ENCODE data around the gene ZNF76. TPM values are rescaled to one million over a fixed set of nuclear protein-coding genes. Genes with fewer than 3 reads are reported as not detected.

ZNF76 gene
- total and polyA plus RNA-seq, 8 donors = 15.1 to 92.0 (median 25.3) TPM

DNA sequence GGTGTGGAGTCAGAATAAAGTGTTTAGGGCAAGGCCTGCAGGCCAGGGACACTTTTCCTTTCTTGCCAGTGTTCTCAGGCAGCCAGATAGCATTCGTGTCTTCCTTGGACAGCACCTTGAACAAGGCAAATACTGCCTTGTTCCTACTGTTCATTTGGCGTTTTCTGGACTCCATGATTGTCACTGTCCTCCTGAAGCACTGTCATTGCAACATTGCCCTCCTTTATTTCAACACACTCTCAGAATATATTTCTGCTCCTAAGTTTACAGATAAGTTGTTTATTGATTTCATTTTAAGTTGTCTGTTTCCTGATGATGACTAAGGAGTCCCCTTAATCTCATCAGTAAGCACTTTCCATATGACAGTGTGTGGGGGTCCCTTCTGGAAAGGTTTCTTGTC lies 22.9 kb downstream of the ZNF76 start:
- H3K36me3 ChIP-seq = peaks cover 25 to 67% (median 66%) of the 10 kb centered on the region in 4 donors
- DNase-seq = no peak
- intact Hi-C loops (cut with DNase I; ENCODE audit: low total_unique reads) = no loop called here
- no peak for TF ChIP-seq POLR2A (IDR thresholded peaks at IDR 0.05)
- no peak for TF ChIP-seq POLR2AphosphoS5 (IDR thresholded peaks at IDR 0.05)
- TF ChIP-seq, protein P1, sequence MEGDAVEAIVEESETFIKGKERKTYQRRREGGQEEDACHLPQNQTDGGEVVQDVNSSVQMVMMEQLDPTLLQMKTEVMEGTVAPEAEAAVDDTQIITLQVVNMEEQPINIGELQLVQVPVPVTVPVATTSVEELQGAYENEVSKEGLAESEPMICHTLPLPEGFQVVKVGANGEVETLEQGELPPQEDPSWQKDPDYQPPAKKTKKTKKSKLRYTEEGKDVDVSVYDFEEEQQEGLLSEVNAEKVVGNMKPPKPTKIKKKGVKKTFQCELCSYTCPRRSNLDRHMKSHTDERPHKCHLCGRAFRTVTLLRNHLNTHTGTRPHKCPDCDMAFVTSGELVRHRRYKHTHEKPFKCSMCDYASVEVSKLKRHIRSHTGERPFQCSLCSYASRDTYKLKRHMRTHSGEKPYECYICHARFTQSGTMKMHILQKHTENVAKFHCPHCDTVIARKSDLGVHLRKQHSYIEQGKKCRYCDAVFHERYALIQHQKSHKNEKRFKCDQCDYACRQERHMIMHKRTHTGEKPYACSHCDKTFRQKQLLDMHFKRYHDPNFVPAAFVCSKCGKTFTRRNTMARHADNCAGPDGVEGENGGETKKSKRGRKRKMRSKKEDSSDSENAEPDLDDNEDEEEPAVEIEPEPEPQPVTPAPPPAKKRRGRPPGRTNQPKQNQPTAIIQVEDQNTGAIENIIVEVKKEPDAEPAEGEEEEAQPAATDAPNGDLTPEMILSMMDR (IDR thresholded peaks at IDR 0.05) = no peak
- TF ChIP-seq EP300 (IDR thresholded peaks at IDR 0.05) = no peak
- H3K27me3 ChIP-seq = no peaks in the 10 kb centered on the region
- no peaks in the 10 kb centered on the region for H3K9me3 ChIP-seq
- WGBS, 5 donors = 87 to 96% (median 93%) methylated on average over 2 of the region's 2 CpGs
- H3K4me3 ChIP-seq = no peak overlapping the region
- H3K4me1 ChIP-seq = peaks cover 0 to 7% (median 0%) of the 10 kb centered on the region in 4 donors
- H3K27ac ChIP-seq = no peak overlapping the region

DNA sequence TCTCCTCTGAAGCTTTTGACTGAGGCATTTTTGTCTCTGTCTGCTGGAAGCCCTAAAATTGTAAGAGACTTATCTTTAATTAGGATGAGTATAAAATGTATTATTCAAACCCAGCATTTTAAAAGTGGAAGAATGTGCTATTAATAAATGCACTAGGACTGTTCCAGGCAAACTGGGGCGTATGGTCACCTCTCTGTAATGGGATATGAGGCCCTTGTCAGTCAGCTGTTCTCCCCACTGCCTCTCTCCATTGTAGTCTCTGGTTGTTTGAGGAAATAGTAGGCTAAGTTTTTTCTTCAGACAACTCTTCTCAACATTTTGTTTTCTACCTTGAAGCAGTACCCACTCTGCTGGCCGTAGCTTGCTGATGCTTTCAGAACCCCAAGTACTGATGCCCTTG lies 23.8 kb downstream of the ZNF76 start:
- 67 to 94% (median 88%) methylated on average over 2 of the region's 2 CpGs for WGBS, 5 donors
- Histone ChIP-seq H3K27ac (no peak overlapping the region), H3K9me3 (no peaks in the 10 kb centered on the region), H3K4me3 (no peak overlapping the region), H3K27me3 (no peaks in the 10 kb centered on the region), H3K36me3 (peaks cover 34 to 75% (median 75%) of the 10 kb centered on the region in 4 donors), H3K4me1 (peaks cover 0 to 7% (median 0%) of the 10 kb centered on the region in 4 donors)
- intact Hi-C loops (cut with DNase I; ENCODE audit: low total_unique reads) = no loop called here
- DNase-seq = no peak
- TF ChIP-seq, protein P1 (IDR thresholded peaks at IDR 0.05) = no peak
- TF ChIP-seq POLR2A (IDR thresholded peaks at IDR 0.05) (no peak), EP300 (IDR thresholded peaks at IDR 0.05) (no peak), POLR2AphosphoS5 (IDR thresholded peaks at IDR 0.05) (no peak)

DNA sequence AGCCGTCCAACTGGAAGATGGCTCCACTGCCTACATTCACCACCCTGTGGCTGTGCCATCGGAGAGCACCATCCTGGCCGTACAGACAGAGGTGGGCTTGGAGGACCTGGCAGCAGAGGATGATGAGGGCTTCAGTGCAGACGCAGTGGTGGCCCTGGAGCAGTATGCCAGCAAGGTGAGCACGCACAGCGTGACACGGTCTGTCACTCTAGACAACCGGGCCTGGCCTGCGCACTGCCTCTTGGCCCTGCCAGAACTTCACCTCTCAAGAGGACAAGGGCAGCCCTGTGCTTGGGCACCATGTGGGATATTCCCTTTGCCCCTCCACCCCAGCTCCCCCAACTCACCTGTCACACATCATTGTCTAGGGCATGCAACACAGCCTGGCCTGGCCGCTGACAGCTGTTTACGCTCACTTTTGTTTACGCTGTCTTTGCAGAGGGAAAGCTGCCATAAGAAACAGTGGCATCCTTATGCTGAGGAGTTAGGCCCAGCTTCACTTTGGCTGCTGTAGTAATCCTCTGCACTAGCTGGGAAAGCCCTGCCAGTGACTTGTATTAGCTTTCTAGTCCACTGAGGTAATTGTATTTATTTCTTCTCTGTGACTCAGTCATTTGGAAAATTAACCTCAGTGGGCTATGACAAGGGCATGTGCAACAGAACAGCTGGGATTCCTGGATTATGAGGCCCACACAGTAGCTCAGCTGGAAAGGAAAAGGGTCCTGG lies 28.3 kb downstream of the ZNF76 start:
- no peak for TF ChIP-seq EP300 (IDR thresholded peaks at IDR 0.05)
- TF ChIP-seq POLR2AphosphoS5 (IDR thresholded peaks at IDR 0.05) = peak in 1 of 3 donors; percentile 36
- Histone ChIP-seq H3K4me1 (no peaks in the 10 kb centered on the region), H3K27me3 (no peaks in the 10 kb centered on the region), H3K9me3 (no peaks in the 10 kb centered on the region), H3K27ac (peak overlapping the region in 1 of 5 donors; percentile 1), H3K36me3 (peaks cover 58 to 100% (median 100%) of the 10 kb centered on the region in 4 donors), H3K4me3 (no peak overlapping the region)
- intact Hi-C loops (cut with DNase I; ENCODE audit: low total_unique reads) = no loop called here
- WGBS, 5 donors = 85 to 92% (median 89%) methylated on average over 8 to 12 of the region's 12 CpGs
- DNase-seq = no peak

DNA sequence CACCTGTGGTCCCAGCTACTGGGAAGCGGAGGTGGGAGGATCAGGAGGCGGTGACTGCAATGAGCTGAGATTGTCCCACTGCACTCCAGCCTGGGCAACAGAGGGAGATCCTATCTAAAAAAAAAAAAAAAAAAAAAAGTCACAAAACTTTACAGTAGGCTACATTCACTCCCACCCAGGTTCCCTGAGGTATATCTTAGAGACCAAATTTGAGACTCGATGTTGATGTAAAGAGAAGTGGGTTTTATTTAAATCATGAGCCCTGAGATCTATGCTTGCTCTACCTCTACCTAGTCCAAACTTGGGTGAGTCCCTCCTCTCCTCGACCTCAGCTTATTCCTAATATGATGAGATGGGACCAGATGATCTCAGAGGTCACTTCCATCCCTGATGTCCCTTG lies 29.3 kb downstream of the ZNF76 start:
- H3K4me3 ChIP-seq = no peak overlapping the region
- 64 to 75% (median 75%) methylated on average over 4 of the region's 4 CpGs for WGBS, 5 donors
- intact Hi-C loops (cut with DNase I; ENCODE audit: low total_unique reads) = no loop called here
- DNase-seq = no peak
- TF ChIP-seq POLR2A (IDR thresholded peaks at IDR 0.05) = no peak
- TF ChIP-seq, protein P1 (IDR thresholded peaks at IDR 0.05) = no peak
- TF ChIP-seq POLR2AphosphoS5 (IDR thresholded peaks at IDR 0.05) = no peak
- TF ChIP-seq EP300 (IDR thresholded peaks at IDR 0.05) = no peak
- H3K27me3 ChIP-seq = no peaks in the 10 kb centered on the region
- H3K9me3 ChIP-seq = no peaks in the 10 kb centered on the region
- H3K4me1 ChIP-seq = no peaks in the 10 kb centered on the region
- H3K27ac ChIP-seq = no peak overlapping the region
- peaks cover 54 to 100% (median 100%) of the 10 kb centered on the region in 4 donors for H3K36me3 ChIP-seq

DNA sequence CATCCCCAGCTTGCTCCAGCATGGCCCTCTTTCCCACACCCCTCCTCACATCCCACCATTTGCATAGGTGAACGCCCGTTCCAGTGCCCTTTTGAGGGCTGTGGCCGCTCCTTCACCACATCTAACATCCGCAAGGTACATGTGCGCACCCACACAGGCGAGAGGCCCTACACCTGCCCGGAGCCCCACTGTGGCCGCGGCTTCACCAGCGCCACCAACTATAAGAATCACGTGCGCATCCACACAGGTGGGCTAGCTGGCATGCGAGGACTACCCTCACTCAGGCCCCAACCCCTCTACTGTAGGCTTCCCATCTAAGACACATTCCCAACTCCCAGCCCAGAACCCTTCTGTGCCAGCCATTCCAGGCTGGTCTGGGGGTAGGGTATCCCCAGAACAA lies 32.0 kb downstream of the ZNF76 start:
- H3K36me3 ChIP-seq = peaks cover 63 to 99% (median 95%) of the 10 kb centered on the region in 4 donors
- DNase-seq = no peak

More for the DNA sequence above, 32.0 kb downstream of the ZNF76 start:
- TF ChIP-seq, protein P1 (IDR thresholded peaks at IDR 0.05) = no peak
- TF ChIP-seq EP300 (IDR thresholded peaks at IDR 0.05) (no peak), POLR2A (IDR thresholded peaks at IDR 0.05) (no peak), POLR2AphosphoS5 (IDR thresholded peaks at IDR 0.05) (no peak)
- H3K27me3 ChIP-seq = no peaks in the 10 kb centered on the region
- no peak overlapping the region for H3K27ac ChIP-seq
- intact Hi-C loops (cut with DNase I; ENCODE audit: low total_unique reads) = no loop called here
- H3K4me3 ChIP-seq = no peak overlapping the region
- 96 to 99% (median 97%) methylated on average over 7 to 13 of the region's 13 CpGs for WGBS, 5 donors
- no peaks in the 10 kb centered on the region for H3K4me1 ChIP-seq
- no peaks in the 10 kb centered on the region for H3K9me3 ChIP-seq

Measured in stomach (tissue), 9 donors.